ENCODE measurements around the gene ATG16L1. TPM values are rescaled to one million over a fixed set of nuclear protein-coding genes. Genes with fewer than 3 reads are reported as not detected.

The ATG16L1 gene
- total RNA-seq = 41.1 TPM

DNA sequence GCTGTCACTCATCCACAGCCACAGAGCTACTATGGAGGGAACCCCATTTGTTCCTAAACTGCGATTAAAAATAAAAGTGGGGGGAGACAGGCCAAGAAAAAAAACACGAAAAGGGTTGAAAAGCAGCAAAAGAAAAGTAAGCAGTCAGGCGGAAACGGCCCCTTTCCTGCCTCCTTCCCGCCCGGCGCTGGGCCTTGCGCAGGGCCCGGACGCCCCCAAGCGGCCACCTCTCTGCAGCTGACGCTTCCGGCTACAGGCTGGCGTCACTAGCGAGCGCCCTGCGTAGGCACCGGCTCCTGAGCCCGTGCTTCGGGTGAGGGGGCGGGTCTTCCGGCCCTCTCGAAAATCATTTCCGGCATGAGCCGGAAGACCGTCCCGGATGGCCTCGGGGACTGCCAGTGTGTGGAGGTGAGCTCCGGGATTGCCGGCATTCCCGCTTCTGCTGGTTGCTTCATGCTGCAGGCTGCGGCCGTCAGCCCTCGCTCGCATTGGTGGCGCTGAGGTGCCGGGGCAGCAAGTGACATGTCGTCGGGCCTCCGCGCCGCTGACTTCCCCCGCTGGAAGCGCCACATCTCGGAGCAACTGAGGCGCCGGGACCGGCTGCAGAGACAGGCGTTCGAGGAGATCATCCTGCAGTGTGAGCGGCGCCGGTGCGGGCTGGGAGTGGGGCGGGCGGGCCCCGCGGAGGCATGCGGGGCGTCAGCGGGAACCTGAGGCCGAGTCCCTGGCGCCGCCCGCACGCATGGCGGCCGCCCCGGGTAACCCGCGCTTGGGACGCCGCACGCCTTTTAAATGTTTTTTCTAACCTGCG lies at the start of gene ATG16L1:
Gene ATG16L1 (plus strand): TSS at position 368 of the 811 bp plus-strand sequence. CDS start 155 bp downstream, at position 523.

GRCh38 chr2:233307565-233307964 lies 56.1 kb downstream of the ATG16L1 start, which contains the start of gene SAG:
SAG (plus strand) TSS chr2:233307816; CDS start chr2:233309190, 1,374 bp downstream.

Small RNA genes lying within 50 kb of the gene (small RNA-seq; reads per million reads assigned to genes)
- gene RN7SL32P (not detected), gene SCARNA5 (35.2 reads per million, percentile 96 among the genes with 10 or more reads in this experiment), gene SCARNA6 (15.4 reads per million, percentile 94 among the genes with 10 or more reads in this experiment)

Other genes starting within 250 kb of the ATG16L1 start
- gene NGEF, start 238.4 kb upstream of the ATG16L1 start, total RNA-seq = 65.0 TPM
- not detected for gene NEU2, start 219.0 kb upstream of the ATG16L1 start, total RNA-seq
- gene INPP5D, start 191.3 kb upstream of the ATG16L1 start, total RNA-seq = 6.5 TPM
- gene SAG, start 56.1 kb downstream of the ATG16L1 start, total RNA-seq = 1.4 TPM
- 62.5 TPM for gene DGKD, start 102.8 kb downstream of the ATG16L1 start, total RNA-seq